Endothelial cell of umbilical vein (primary cell): Measurements from ENCODE around the gene ADAM19. TPM values are rescaled to one million over a fixed set of nuclear protein-coding genes. Genes with fewer than 3 reads are reported as not detected.

Source experiments
- BruUV-seq: library from RNA; stranded (reverse); fragments of 400-500 nt; replicated peaks from 2 replicates; lab custom pipeline; 2021; lab: Mats Ljungman, UMichigan
- CTCF ChIA-PET: fragments of 300-600, 350-600 bp; sonication (Branson Sonifier 250); formaldehyde crosslinking; loops from one replicate; lab custom pipeline; 2021; ENCODE audit warnings: antibody characterized with exemption, inconsistent platforms; lab: Charles Lee
- POLR2A ChIA-PET: fragments of 300-600, 350-600 bp; sonication (Branson Sonifier 250); formaldehyde crosslinking; loops from one replicate; lab custom pipeline; 2021; ENCODE audit warnings: antibody characterized with exemption, inconsistent platforms; lab: Charles Lee
- DNase-seq: peaks from one replicate; pipeline ENCODE4 v3.0.0-alpha.2; 2011; ENCODE audit warnings: low read depth, low spot score
- FAIRE-seq: peaks from 2 replicates; lab custom pipeline; 2011; peaks lifted over from hg19 to GRCh38; lab: Jason Lieb, UNC
- H2AFZ ChIP-seq: 2 replicates; pipeline ENCODE4 v1.6.0; 2012; ENCODE audit warnings: low read depth, low read length, control low read depth, inconsistent platforms
- H3K27ac ChIP-seq: 2 replicates; pipeline ENCODE4 v1.5.1; 2011; ENCODE audit warnings: low read depth, mild to moderate bottlenecking, control low read depth, low read length, moderate library complexity; ENCODE audit not compliant: insufficient read depth
- H3K27me3 ChIP-seq, 2 experiments: 2 replicates each; pipeline versions ENCODE4 v1.6.0 to v1.6.1; 2011; ENCODE audit warnings: low read length in 2 of 2, mixed read lengths in 1 of 2; ENCODE audit not compliant: control insufficient read depth in 2 of 2, insufficient read depth in 2 of 2
- H3K36me3 ChIP-seq, 2 experiments: 2 replicates in 1 of 2; 3 replicates in 1 of 2; pipeline ENCODE4 v1.5.1; 2011; ENCODE audit warnings: low read length in 2 of 2, mild to moderate bottlenecking in 1 of 2, moderate library complexity in 1 of 2; ENCODE audit not compliant: control insufficient read depth in 2 of 2, insufficient read depth in 2 of 2; ENCODE audit errors: extremely low read depth in 1 of 2
- H3K4me1 ChIP-seq: 3 replicates; pipeline ENCODE4 v1.5.1; 2011; ENCODE audit warnings: mild to moderate bottlenecking, low read length; ENCODE audit not compliant: control insufficient read depth, insufficient read depth; ENCODE audit errors: extremely low read depth
- H3K4me2 ChIP-seq: 2 replicates; pipeline ENCODE4 v1.6.1; 2011; ENCODE audit warnings: low read length, control low read depth, mixed read lengths; ENCODE audit not compliant: insufficient read depth
- H3K4me3 ChIP-seq, 3 experiments: fragments of 200-600 bp in 1 of 3; sonication (generic), shearing (Covaris generic) in 1 of 3; replicated peaks in 1 of 3; 2 replicates each; pipeline ENCODE4 v1.5.1; 2011 to 2016; ENCODE audit warnings: control low read depth in 3 of 3, low read length in 3 of 3, mild to moderate bottlenecking in 2 of 3, inconsistent platforms in 1 of 3, low read depth in 1 of 3, moderate library complexity in 1 of 3; ENCODE audit not compliant: insufficient read depth in 1 of 3
- H3K79me2 ChIP-seq: 2 replicates; pipeline ENCODE4 v1.6.0; 2012; ENCODE audit warnings: low read length, inconsistent platforms; ENCODE audit not compliant: control insufficient read depth, insufficient read depth
- H3K9ac ChIP-seq: replicated peaks from 2 replicates; pipeline ENCODE3; 2011; ENCODE audit warnings: low read length, control low read depth; ENCODE audit not compliant: insufficient read depth; ENCODE audit errors: extremely low read depth
- H3K9me1 ChIP-seq: replicated peaks from 3 replicates; pipeline ENCODE4 v1.6.0; 2011; ENCODE audit warnings: mild to moderate bottlenecking, low read length; ENCODE audit not compliant: control insufficient read depth, insufficient read depth; ENCODE audit errors: extremely low read depth
- H3K9me3 ChIP-seq: replicated peaks from 2 replicates; pipeline ENCODE4 v1.5.1; 2012; ENCODE audit warnings: low read length, inconsistent platforms; ENCODE audit not compliant: control insufficient read depth, insufficient read depth
- H4K20me1 ChIP-seq: replicated peaks from 2 replicates; pipeline ENCODE3; 2011; ENCODE audit warnings: mild to moderate bottlenecking, low read length; ENCODE audit not compliant: control insufficient read depth, insufficient read depth; ENCODE audit errors: extremely low read depth
- EZH2 ChIP-seq: IDR thresholded peaks from 2 replicates; pipeline ENCODE4 v1.6.1; 2012; ENCODE audit warnings: borderline replicate concordance, low read depth, mild to moderate bottlenecking, moderate library complexity, low read length, inconsistent platforms; ENCODE audit not compliant: severe bottlenecking
- FOS ChIP-seq: IDR thresholded peaks from 2 replicates; pipeline ENCODE4 v1.6.1; 2011; ENCODE audit warnings: mild to moderate bottlenecking, low read length, moderate library complexity, borderline replicate concordance; ENCODE audit not compliant: insufficient read depth
- GATA2 ChIP-seq: IDR thresholded peaks from 2 replicates; pipeline ENCODE4 v1.7.0; 2011; ENCODE audit warnings: low read depth, mild to moderate bottlenecking, moderate library complexity, mixed read lengths, low read length; ENCODE audit not compliant: insufficient read length, insufficient read depth
- JUN ChIP-seq: IDR thresholded peaks from 2 replicates; pipeline ENCODE4 v1.6.1; 2011; ENCODE audit warnings: borderline replicate concordance, low read depth; ENCODE audit not compliant: insufficient read length, insufficient read depth
- MYC ChIP-seq: IDR thresholded peaks from one replicate; pipeline ENCODE4 v1.6.1; 2011; ENCODE audit warnings: mild to moderate bottlenecking, low read depth, low read length
- POLR2A ChIP-seq: IDR thresholded peaks from 2 replicates; pipeline ENCODE4 v1.6.1; 2012; ENCODE audit warnings: low read depth, mild to moderate bottlenecking, control low read depth, low read length
- POLR2AphosphoS5 ChIP-seq: IDR thresholded peaks from 2 replicates; pipeline ENCODE4 v1.6.1; 2012; ENCODE audit warnings: low read depth, mild to moderate bottlenecking, control low read depth, low read length, moderate library complexity; ENCODE audit not compliant: insufficient read depth
- dilution Hi-C: fragments of 300-500 bp; cut with MboI; formaldehyde crosslinking; loops from one replicate; pipeline ENCODE4 v1.15.0; 2019; ENCODE audit warnings: low sequenced_read_pairs; ENCODE audit not compliant: extremely low pct_ligation_motif_present
- intact Hi-C: fragments of 100-400 bp; cut with micrococcal nuclease; formaldehyde crosslinking; loops from one replicate; pipeline ENCODE4 v1.10.0; 2022
- polyA plus RNA-seq, 4 experiments: library from polyadenylated mRNA; depleted of rRNA in 3 of 4; stranded (reverse) in 3 of 4; unstranded in 1 of 4; fragments of >200 nt; gene quantifications; 2 replicates each; pipeline versions ENCODE4 v1.2.1 to v1.2.3, GENCODE V29; 2011 to 2012; ENCODE audit warnings: missing spikeins in 1 of 4
- total RNA-seq: library from RNA; stranded (reverse); gene quantifications from 2 replicates; pipeline ENCODE4 v1.2.3, GENCODE V29; 2021
- TF ChIP-seq, protein P1 (sequence below), 2 donors: IDR thresholded peaks; 1 replicate in 1 of 2; 2 replicates in 1 of 2; pipeline ENCODE4 v1.5.1; 2011; ENCODE audit warnings: low read length in 2 of 2, mild to moderate bottlenecking in 2 of 2, moderate library complexity in 2 of 2, control low read depth in 1 of 2, inconsistent platforms in 1 of 2, low read depth in 1 of 2; ENCODE audit not compliant: insufficient read depth in 1 of 2; ENCODE audit errors: extremely low read depth in 1 of 2

The ADAM19 gene
- total and polyA plus RNA-seq, 2 donors (not counting 3 experiments of a cell fraction or from before 2014, with no cell fraction given): 10.0 to 22.6 TPM

DNA sequence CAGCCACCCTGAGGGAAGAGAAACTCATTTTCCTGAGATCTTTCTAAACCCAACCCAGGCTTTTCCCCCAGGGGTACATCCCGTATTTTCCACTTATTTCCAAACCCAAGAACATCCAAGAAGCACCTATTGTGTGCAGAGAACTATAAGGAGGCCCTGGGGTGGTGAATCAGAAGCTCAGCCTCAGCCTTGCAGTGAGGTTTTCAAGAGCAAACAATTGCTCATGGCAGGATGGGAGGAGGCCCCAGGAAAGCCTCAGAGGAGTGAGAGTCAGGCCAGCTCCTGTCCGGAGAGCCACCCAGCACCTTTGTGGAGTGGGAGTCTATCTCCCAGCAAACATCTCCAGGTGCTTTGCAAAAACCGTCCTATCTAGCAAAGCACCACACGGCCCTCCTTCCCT, 96.4 kb downstream of the ADAM19 start:
- no peaks in the 10 kb centered on the region for H3K36me3 ChIP-seq
- DNase-seq: no peak
- no peak overlapping the region for H3K27ac ChIP-seq
- intact Hi-C loops: no loop called here
- no peak overlapping the region for H3K4me3 ChIP-seq
- H3K9me3 ChIP-seq: no peaks in the 10 kb centered on the region
- no peaks in the 10 kb centered on the region for H3K4me1 ChIP-seq
- TF ChIP-seq FOS (no peak), GATA2 (no peak), JUN (no peak), MYC (no peak), POLR2A (no peak), POLR2AphosphoS5 (no peak), EZH2 (no peak)
- TF ChIP-seq, protein P1, sequence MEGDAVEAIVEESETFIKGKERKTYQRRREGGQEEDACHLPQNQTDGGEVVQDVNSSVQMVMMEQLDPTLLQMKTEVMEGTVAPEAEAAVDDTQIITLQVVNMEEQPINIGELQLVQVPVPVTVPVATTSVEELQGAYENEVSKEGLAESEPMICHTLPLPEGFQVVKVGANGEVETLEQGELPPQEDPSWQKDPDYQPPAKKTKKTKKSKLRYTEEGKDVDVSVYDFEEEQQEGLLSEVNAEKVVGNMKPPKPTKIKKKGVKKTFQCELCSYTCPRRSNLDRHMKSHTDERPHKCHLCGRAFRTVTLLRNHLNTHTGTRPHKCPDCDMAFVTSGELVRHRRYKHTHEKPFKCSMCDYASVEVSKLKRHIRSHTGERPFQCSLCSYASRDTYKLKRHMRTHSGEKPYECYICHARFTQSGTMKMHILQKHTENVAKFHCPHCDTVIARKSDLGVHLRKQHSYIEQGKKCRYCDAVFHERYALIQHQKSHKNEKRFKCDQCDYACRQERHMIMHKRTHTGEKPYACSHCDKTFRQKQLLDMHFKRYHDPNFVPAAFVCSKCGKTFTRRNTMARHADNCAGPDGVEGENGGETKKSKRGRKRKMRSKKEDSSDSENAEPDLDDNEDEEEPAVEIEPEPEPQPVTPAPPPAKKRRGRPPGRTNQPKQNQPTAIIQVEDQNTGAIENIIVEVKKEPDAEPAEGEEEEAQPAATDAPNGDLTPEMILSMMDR (IDR thresholded peaks at IDR 0.05; ENCODE audit: extremely low read depth in 1 of 2, insufficient read depth in 1 of 2, low read depth in 1 of 2, low read length in 2 of 2): no peak
- no peak for FAIRE-seq
- H3K4me2 ChIP-seq: no peak overlapping the region
- no peak overlapping the region for H3K9ac ChIP-seq
- no peaks in the 10 kb centered on the region for H3K9me1 ChIP-seq
- dilution Hi-C loops: loop anchor here (25.0 kb wide), 1 partner anchor 142 kb away; a partner anchor contains a TSS
- ChIA-PET POLR2A (no interaction called here), CTCF (interaction anchor here (0.6 to 6.1 kb wide), 9 partner anchors 9 to 264 kb away, joined by 3 to 44 read pairs (median 6); partner anchors contain the start of gene LSM11)
- no TSS peak for BruUV-seq
- H3K27me3 ChIP-seq: peaks cover 0 to 2% of the 10 kb centered on the region in 2 experiments
- no peaks in the 10 kb centered on the region for H3K79me2 ChIP-seq
- H4K20me1 ChIP-seq: no peaks in the 10 kb centered on the region
- no peak overlapping the region for H2AFZ ChIP-seq
